ENCODE results near the gene TRAF4. TPM values are rescaled to one million over a fixed set of nuclear protein-coding genes. Genes with fewer than 3 reads are reported as not detected.

TRAF4 gene
- total RNA-seq, 1 experiment from 2014 or later: 227 TPM

GRCh38 chr17:28747801-28748750, 4.3 kb downstream of the TRAF4 start:
- Histone ChIP-seq H2BK20ac (ENCODE audit: low read depth, low read length, poor library complexity, severe bottlenecking) (no peak overlapping the region), H4K91ac (ENCODE audit: insufficient read length, low read depth, low read length) (no peak overlapping the region), H2BK120ac (ENCODE audit: low read depth, low read length, poor library complexity, severe bottlenecking) (no peak overlapping the region), H3K4ac (ENCODE audit: low read depth, low read length) (no peak overlapping the region), H2AFZ (ENCODE audit: low read length) (no peak overlapping the region), H3K9ac (ENCODE audit: extremely low read depth, insufficient read length, low read length) (no peak overlapping the region), H3K27me3 (ENCODE audit: insufficient read depth, low read length) (no peaks in the 10 kb centered on the region), H2BK15ac (ENCODE audit: low read depth, low read length) (no peak overlapping the region), H3T11ph (ENCODE audit: low read length) (no peak overlapping the region), H2AK5ac (ENCODE audit: insufficient read length, low read length) (no peak overlapping the region), H3K4me1 (ENCODE audit: insufficient read depth, low read length) (peaks cover 5% of the 10 kb centered on the region; the same call in 1 of the 2 replicates), H4K20me1 (ENCODE audit: control insufficient read depth, insufficient read depth, insufficient read length) (no peaks in the 10 kb centered on the region), H2BK5ac (ENCODE audit: insufficient read length, low read length) (no peak overlapping the region), H4K5ac (ENCODE audit: insufficient read length, low read depth, low read length) (no peak overlapping the region), H2BK12ac (ENCODE audit: insufficient read length, low read depth, low read length) (no peak overlapping the region), H3K23me2 (ENCODE audit: insufficient read length, low read depth, low read length, poor library complexity, severe bottlenecking) (peaks cover 14% of the 10 kb centered on the region), H4K8ac (replicated peaks; ENCODE audit: insufficient read length, low read depth, low read length) (no peak overlapping the region), H3K14ac (ENCODE audit: insufficient read depth, low read length) (no peak overlapping the region), H3K9me3 (ENCODE audit: control insufficient read depth, low read depth, low read length) (no peaks in the 10 kb centered on the region), H3K56ac (ENCODE audit: insufficient read length, low read depth, low read length) (no peak overlapping the region), H3K23ac (ENCODE audit: insufficient read length, low read depth, low read length) (no peak overlapping the region), H3K4me2 (ENCODE audit: insufficient read depth, insufficient read length, low read length) (no peak overlapping the region), H3K27ac (ENCODE audit: insufficient read length, low read depth, low read length) (no peak overlapping the region), H3K79me1 (ENCODE audit: insufficient read depth, low read depth, low read length, poor library complexity, severe bottlenecking) (no peaks in the 10 kb centered on the region), H3K79me2 (ENCODE audit: insufficient read depth, low read length) (peaks cover 16% of the 10 kb centered on the region; the same call in 1 of the 2 replicates), H3K18ac (ENCODE audit: insufficient read length, low read depth, low read length) (no peak overlapping the region)
- H3K9me3 Mint-ChIP-seq: no peaks in the 10 kb centered on the region
- WGBS (ENCODE audit: extremely low coverage, insufficient read length, low lambda C conversion rate): no CpG with 5 or more reads among the region's 18 CpGs
- peaks cover 16 to 32% of the 10 kb centered on the region in 2 experiments for H3K4me1 Mint-ChIP-seq
- TF ChIP-seq, protein P1, sequence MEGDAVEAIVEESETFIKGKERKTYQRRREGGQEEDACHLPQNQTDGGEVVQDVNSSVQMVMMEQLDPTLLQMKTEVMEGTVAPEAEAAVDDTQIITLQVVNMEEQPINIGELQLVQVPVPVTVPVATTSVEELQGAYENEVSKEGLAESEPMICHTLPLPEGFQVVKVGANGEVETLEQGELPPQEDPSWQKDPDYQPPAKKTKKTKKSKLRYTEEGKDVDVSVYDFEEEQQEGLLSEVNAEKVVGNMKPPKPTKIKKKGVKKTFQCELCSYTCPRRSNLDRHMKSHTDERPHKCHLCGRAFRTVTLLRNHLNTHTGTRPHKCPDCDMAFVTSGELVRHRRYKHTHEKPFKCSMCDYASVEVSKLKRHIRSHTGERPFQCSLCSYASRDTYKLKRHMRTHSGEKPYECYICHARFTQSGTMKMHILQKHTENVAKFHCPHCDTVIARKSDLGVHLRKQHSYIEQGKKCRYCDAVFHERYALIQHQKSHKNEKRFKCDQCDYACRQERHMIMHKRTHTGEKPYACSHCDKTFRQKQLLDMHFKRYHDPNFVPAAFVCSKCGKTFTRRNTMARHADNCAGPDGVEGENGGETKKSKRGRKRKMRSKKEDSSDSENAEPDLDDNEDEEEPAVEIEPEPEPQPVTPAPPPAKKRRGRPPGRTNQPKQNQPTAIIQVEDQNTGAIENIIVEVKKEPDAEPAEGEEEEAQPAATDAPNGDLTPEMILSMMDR (conservative IDR thresholded peaks at IDR 0.05): no peak
- H3K36me3 Mint-ChIP-seq (ENCODE audit: insufficient read depth in 1 of 3, low read depth in 3 of 3): peaks cover 47 to 74% (median 47%) of the 10 kb centered on the region in 3 experiments
- no peaks in the 10 kb centered on the region; the same call in none of the 2 replicates for H3K27me3 Mint-ChIP-seq (ENCODE audit: low read depth)
- peak; percentile 36 for DNase-seq
- H3K27ac Mint-ChIP-seq: peak overlapping the region in 2 of 3 experiments; percentile 83 to 94; a peak in 3 of 7 replicates
- peak overlapping the region in 1 of 2 experiments; percentile 40; a peak in 2 of 5 replicates for H3K4me3 Mint-ChIP-seq
